ENCODE measurements around the gene DUS3L. TPM values are rescaled to one million over a fixed set of nuclear protein-coding genes. Genes with fewer than 3 reads are reported as not detected.

The DUS3L gene
- total and polyA plus RNA-seq, 2 donors (not counting 3 experiments of a cell fraction or from before 2014, with no cell fraction given): 25.8 to 38.9 TPM

DNA sequence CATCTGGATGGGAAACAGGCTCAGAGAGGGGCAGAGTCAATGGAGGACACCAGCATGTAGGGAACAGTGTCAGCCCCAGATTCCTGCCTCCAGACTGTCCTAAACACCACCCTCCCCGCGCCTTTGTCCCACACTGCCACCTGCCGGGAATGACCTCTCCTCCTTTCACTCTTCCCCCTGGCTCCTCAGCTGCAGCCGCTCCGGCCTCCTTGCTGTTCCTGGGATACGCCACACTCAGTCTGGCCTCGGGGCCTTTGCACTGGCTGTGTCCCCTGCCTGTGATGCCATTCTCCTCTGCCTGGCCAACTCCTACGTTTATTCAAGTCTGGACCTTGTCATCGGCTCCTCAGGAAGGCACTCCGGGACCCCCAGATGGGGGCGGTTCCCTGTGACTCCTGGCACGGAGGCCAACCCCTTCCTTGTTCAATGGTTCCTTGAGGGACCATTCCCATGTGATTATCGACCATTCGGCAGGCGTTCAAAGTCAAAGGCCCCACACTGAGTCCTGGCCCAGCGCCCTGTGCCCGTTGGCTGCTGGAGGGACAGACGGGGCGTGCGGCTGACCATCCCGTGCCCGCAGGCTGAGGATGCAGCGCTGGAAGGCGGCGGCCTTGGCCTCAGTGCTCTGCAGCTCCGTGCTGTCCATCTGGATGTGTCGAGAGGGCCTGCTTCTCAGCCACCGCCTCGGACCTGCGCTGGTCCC is 32.8 kb upstream of the DUS3L start:
- no peak for FAIRE-seq
- ChIA-PET CTCF (interaction anchor here (4.6 kb wide), 1 partner anchor 20 kb away, joined by 24 read pairs; the partner anchor contains the start of gene NRTN), POLR2A (no interaction called here)
- no peaks in the 10 kb centered on the region for H3K9me1 ChIP-seq (replicated peaks; ENCODE audit: control insufficient read depth, extremely low read depth, insufficient read depth, low read length)
- H2AFZ ChIP-seq (ENCODE audit: low read depth, low read length): no peak overlapping the region
- TF ChIP-seq, protein P1, sequence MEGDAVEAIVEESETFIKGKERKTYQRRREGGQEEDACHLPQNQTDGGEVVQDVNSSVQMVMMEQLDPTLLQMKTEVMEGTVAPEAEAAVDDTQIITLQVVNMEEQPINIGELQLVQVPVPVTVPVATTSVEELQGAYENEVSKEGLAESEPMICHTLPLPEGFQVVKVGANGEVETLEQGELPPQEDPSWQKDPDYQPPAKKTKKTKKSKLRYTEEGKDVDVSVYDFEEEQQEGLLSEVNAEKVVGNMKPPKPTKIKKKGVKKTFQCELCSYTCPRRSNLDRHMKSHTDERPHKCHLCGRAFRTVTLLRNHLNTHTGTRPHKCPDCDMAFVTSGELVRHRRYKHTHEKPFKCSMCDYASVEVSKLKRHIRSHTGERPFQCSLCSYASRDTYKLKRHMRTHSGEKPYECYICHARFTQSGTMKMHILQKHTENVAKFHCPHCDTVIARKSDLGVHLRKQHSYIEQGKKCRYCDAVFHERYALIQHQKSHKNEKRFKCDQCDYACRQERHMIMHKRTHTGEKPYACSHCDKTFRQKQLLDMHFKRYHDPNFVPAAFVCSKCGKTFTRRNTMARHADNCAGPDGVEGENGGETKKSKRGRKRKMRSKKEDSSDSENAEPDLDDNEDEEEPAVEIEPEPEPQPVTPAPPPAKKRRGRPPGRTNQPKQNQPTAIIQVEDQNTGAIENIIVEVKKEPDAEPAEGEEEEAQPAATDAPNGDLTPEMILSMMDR (IDR thresholded peaks at IDR 0.05; ENCODE audit: extremely low read depth in 1 of 2, insufficient read depth in 1 of 2, low read depth in 1 of 2, low read length in 2 of 2): peak in 1 of 2 donors; percentile 11
- TF ChIP-seq MYC (IDR thresholded peaks at IDR 0.05; ENCODE audit: low read depth, low read length) (no peak), GATA2 (IDR thresholded peaks at IDR 0.05; ENCODE audit: insufficient read depth, insufficient read length, low read depth, low read length) (no peak), FOS (IDR thresholded peaks at IDR 0.05; ENCODE audit: borderline replicate concordance, insufficient read depth, low read length) (no peak), EZH2 (IDR thresholded peaks at IDR 0.05; ENCODE audit: borderline replicate concordance, low read depth, low read length, severe bottlenecking) (no peak), JUN (IDR thresholded peaks at IDR 0.05; ENCODE audit: borderline replicate concordance, insufficient read depth, insufficient read length, low read depth) (no peak)
- no peak overlapping the region for H3K4me3 ChIP-seq (replicated peaks in 1 of 3; ENCODE audit: insufficient read depth in 1 of 3, low read depth in 1 of 3, low read length in 3 of 3)
- no peak overlapping the region for H3K9ac ChIP-seq (replicated peaks; ENCODE audit: extremely low read depth, insufficient read depth, low read length)
- no peaks in the 10 kb centered on the region for H3K27me3 ChIP-seq (ENCODE audit: control insufficient read depth in 2 of 2, insufficient read depth in 2 of 2, low read length in 2 of 2)
- BruUV-seq (replicated peaks): no TSS peak
- peaks cover 5% of the 10 kb centered on the region for H3K4me1 ChIP-seq (ENCODE audit: control insufficient read depth, extremely low read depth, insufficient read depth, low read length)
- H3K79me2 ChIP-seq (ENCODE audit: control insufficient read depth, insufficient read depth, low read length): no peaks in the 10 kb centered on the region
- H4K20me1 ChIP-seq (replicated peaks; ENCODE audit: control insufficient read depth, extremely low read depth, insufficient read depth, low read length): no peaks in the 10 kb centered on the region
- no peaks in the 10 kb centered on the region for H3K9me3 ChIP-seq (replicated peaks; ENCODE audit: control insufficient read depth, insufficient read depth, low read length)
- H3K4me2 ChIP-seq (ENCODE audit: insufficient read depth, low read length): no peak overlapping the region
- no peak overlapping the region for H3K27ac ChIP-seq (ENCODE audit: insufficient read depth, low read depth, low read length)
- intact Hi-C loops (cut with micrococcal nuclease) (loop anchor here (2.0 kb wide), 1 partner anchor 19 kb away; the partner anchor contains the start of gene NRTN), dilution Hi-C loops (cut with MboI; ENCODE audit: extremely low pct_ligation_motif_present, low sequenced_read_pairs) (no loop called here)
- no peaks in the 10 kb centered on the region for H3K36me3 ChIP-seq (ENCODE audit: control insufficient read depth in 2 of 2, extremely low read depth in 1 of 2, insufficient read depth in 2 of 2, low read length in 2 of 2)
- DNase-seq (ENCODE audit: low read depth, low spot score): no peak

Data from endothelial cell of umbilical vein (primary cell).